HG02759 (cell line): ENCODE data around the gene SH3BP5L.

ENCODE experiments used
- ATAC-seq: cut with Tn5 transposase; IDR thresholded peaks from one replicate; pipeline ENCODE4 v1.9.1; 2021; ENCODE audit warnings: mild to moderate bottlenecking, moderate library complexity; ENCODE audit not compliant: unreplicated experiment

SH3BP5L gene

DNA sequence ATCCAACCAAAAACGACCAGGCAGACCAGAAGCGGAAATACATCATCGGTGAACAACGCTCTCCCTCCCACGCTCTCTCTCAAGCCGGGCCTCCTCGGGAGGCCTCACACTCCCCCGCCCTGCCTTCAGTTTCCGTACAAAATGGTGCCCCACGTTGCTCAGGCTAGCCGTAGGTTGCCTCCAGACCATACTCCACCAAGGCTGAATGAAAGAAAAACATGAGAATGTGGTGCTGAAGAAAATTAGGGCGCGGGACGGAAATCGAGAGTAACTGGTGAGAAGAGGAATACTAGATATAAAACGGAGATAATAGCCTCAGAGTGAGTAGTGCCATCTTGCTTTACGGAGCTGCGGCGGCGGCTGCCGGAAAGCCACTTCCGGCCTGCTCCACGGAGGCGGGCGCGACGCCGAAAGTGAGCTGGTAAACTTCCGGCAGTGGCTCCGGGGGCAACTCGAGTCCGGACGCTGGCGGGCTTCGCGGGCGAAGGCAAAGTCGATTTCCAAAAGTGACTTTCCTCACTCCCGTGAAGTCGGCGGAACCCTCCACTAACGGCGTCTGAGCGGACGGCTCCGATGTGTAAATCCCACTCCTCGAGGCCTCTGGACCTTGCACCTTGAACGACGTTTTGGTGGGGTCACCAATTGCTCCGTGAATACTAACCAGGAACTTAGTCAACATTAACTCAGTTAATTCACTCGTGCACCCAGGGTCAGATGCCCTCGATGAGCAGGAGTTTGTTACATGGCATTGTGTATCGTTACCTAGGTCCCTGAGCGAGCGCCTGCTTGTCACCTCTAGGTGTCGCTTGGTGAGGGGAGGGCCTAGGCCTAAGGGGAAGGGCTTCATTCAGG lies at the start of gene SH3BP5L:
Gene SH3BP5L (minus strand): TSS at position 7 of the 852 bp plus-strand sequence. CDS start 980 bp downstream, outside the sequence.
- ATAC-seq = peak; percentile 90

DNA sequence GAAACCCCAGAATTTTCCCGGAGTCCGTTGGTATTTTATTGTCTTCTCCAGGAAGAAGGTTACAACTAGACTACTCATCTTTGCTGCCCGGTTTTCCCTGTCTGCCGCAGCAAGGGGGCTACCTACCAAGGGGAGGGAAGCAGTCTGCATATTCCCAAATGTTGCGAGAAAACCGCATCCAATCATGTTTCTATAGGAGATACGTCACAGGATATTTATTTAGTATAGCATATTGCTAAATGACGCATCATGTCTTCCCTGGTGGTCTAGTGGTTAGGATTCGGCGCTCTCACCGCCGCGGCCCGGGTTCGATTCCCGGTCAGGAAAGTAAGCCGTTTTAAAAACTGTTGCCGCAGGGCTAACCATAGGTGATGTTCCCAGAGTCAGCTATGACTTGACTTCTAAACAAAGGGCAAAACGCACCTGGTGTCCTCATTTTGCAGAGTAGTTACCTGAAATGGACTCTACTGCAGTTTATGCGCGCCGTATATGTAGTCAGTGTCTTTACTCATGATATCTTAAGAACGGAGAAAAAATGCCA lies 48.3 kb upstream of the SH3BP5L start:
- ATAC-seq = peak; percentile 60

- ATAC-seq = peak; percentile 81
Measured at GRCh38 chr1:248873409-248873992, 47.8 kb upstream of the SH3BP5L start.

GRCh38 chr1:248872752-248873408 lies 47.2 kb upstream of the SH3BP5L start:
- ATAC-seq = peak; percentile 43

GRCh38 chr1:248871837-248872401 lies 46.2 kb upstream of the SH3BP5L start:
- ATAC-seq = no peak

GRCh38 chr1:248862998-248863881 lies 37.5 kb upstream of the SH3BP5L start:
- ATAC-seq = peak; percentile 72

GRCh38 chr1:248862695-248862997 lies 36.9 kb upstream of the SH3BP5L start:
- ATAC-seq = peak; percentile 6

DNA sequence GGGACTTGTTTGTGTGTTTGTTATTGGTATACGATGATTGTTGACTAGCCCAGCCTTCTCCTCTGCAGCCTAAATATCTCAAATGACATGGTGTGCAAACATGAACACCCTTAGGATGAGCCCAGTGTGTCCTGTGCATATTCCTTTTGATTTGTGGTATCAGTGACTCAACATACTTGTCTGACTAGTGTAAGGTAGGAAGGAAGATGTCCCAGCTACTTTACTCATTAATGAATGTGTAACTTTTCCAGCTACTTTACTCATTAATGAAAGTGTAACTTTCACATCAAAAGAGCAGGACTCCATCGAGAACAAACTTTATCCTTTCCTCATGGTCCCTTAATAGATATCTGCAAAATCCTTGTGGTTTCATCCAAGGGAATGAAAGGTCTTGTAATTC lies 35.9 kb upstream of the SH3BP5L start:
- no peak for ATAC-seq

- no peak for ATAC-seq
Measured at GRCh38 chr1:248860007-248860406, 34.3 kb upstream of the SH3BP5L start.

DNA sequence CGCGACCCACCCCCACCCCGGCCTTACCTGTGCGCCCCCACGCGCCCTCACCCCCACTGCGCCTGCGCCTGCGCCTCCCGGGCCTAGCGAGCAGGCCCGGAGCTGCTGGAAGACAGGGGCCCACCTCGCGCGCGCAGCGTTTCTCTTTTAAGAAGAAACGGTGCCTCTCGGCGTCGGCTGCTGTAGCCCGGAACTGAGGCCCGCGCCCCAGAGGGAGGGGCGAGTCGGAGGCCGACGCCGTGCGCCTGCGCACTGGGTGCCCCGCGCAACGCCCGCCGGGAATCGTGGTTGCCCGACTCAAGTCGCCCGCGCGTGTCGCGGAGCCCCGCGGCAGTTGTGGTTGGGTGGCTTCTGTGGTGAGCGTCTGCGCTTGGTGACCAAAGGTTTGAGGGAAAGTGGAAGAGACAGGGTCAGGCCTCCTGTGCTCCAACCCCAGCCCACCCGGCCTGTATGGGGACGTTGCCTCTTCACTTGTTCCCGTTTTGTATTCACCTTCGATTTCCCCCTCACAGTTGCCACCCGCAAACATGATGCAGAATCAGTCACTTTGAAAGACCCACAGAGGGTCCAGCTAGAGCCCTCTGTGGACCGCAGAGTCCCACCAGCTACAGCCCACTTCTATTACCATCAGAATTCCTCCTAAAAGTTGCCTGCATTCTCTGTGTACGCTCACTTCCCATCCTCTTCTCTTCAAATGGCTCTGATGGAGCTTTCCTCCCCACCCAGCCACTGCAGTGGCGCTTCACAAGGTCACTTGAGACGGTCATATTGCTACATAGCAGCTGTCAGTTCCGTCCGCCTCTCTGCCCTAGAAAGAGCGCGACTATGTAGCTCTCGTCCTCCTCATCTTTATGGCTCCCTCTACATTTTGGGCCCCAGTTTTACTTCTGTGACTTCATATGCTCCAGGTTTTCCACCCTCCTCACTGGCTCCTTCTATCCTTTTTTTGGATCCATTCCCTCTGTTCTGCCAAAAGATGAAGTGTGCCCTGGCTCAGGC lies 33.5 kb upstream of the SH3BP5L start, which contains the start of gene ZNF692:
Gene ZNF692 (minus strand): TSS at position 195 of the 999 bp plus-strand sequence. CDS start 776 bp downstream, outside the sequence.
- ATAC-seq = peak; percentile 79

DNA sequence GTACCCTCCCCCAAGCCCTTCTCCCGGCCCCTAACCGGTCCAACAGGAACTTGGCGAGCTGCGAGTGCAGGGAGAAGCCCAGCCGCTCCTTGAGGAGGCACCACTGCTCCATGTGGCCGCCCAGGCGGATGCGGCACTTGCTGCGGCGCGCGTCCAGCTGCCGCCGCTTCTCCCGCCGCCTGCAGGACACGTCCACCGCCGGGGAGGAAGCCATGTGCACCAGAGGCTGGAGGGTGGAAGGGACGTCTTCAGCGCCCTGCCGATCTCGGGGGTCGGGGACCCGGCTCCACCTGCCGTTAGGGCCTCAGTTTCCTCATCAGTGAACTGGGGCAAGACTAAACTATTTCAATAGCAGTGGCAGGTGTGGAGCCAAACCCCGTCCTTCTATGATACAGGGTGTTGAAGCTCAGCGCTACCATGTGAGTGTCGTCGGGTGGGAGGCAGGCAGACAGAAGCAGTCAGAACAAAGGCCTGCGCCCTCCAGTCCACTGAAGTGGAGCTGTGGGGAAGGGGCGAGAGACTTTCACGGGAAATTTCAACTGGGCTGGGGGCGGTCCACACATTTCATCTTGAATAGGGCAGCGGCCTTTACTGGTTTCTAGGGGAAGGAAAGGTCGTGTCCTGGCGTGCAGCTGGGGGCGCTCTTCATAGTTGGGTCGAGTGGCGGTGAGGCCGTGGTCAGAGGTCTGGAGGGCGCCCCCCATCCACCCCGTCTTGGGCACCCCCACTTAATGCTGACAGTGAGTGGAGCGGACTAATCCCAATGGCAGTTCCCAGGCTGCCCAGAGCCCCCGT lies 32.6 kb upstream of the SH3BP5L start:
- peak; percentile 34 for ATAC-seq

DNA sequence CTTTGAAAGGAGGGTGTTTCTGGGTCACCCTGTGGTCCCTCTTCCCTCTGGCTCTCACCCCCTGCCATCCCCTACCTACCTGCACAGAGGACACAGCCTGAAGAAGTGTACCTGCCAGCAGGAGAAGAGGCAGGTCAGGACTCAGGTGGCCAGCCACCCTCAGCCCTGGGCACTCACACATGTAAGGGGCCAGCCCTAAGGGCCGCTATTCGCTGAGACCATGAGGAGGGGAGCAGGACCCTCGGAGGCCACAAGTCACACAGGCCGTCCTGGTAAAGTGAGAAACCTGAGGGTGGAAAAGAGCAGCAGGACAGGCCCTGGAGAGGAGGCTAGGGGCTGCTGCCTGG lies 32.0 kb upstream of the SH3BP5L start:
- no peak for ATAC-seq

DNA sequence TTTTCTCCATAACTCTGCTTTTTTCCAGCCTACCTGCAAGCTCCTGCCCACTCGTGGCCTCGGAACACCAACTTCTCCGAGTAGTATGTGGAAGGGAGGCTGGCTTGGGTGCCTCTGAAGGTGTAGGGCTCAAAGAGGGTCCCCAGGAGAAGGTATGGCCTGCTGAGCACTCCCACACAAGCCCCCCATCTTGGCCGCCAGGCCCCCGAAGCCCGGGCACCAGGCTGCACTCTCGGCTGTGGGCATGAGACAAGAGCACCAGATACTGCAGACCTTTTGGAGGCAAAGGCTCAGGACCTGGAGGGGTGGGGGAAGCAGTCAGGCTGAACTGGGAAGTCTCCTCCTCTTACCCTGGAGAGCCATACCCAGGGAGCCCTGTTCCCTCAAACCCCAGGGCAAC lies 31.5 kb upstream of the SH3BP5L start:
- no peak for ATAC-seq

DNA sequence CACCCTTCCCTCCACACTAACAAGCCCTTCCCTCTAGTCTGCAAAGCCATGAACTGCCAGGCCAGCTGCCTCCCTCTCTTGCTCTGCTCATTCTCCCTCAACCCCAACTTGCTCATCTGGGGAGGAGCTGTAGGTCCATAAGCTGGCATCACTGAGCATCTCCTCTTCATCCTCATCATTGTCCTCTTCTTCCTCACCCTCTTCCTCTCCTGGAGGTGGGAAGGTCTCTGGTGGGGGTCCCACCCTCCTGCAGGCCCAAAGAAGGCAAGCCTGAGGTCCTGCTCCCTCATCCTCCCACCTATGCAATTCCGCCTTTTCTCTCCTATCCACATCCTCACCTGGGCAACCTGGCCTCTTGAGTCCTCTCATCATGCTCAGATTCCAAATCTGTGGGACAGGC lies 30.5 kb upstream of the SH3BP5L start:
- no peak for ATAC-seq

- ATAC-seq = no peak
Measured at GRCh38 chr1:248855580-248855979, 29.9 kb upstream of the SH3BP5L start.

DNA sequence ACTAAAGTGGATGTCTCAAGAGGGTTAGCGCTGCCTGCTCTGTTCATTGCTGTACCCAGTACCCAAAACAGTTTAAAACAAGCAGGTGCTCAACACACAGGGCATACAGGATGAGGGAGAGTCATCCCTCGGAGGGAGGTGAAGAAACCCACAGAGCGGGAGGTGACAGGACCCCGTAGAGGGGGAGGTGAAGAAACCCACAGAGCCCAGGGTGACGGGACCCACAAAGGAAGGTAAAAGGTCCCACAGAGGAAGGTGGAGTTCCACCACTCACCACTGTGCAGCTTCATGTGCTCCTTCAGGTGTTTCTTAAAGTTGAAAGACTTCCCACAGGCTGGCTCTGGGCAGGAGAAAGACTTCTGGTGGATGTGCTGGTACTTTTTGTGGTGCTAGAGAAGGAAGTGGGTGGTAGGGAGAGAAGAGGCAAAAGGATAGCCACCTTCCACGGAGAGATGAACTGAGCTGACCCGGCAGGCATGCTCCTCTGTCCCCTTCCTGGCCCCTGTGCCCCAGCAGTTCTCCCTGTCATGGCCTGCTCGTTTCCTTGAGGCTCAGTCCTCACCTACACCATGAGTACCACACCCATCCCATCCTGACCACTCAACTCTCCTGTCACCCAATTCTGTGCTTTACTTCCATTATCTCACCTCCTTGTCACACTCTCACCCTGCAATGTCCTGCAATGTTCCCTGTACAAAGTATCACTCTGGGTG lies 28.1 kb upstream of the SH3BP5L start:
- ATAC-seq = no peak

- no peak for ATAC-seq
Measured at GRCh38 chr1:248852481-248853405, 27.0 kb upstream of the SH3BP5L start.
